Stomach (tissue), 4 donors: Measurements from ENCODE around the gene NOA1.

Source experiments
- EP300 ChIP-seq: sonication (generic); formaldehyde crosslinking; IDR thresholded peaks from one replicate; pipeline ENCODE4 v1.6.1; 2017; ENCODE audit warnings: antibody characterized with exemption
- POLR2A ChIP-seq, 4 donors: fragments of 450-650 bp; IDR thresholded peaks; one replicate each; pipeline ENCODE4 v1.6.1; 2016; ENCODE audit warnings: antibody characterized with exemption in 4 of 4, control low read depth in 2 of 4, mild to moderate bottlenecking in 1 of 4, moderate library complexity in 1 of 4
- POLR2AphosphoS5 ChIP-seq, 3 donors: sonication (generic); formaldehyde crosslinking; IDR thresholded peaks; one replicate each; pipeline ENCODE4 v1.6.1; 2016; ENCODE audit warnings: antibody characterized with exemption in 3 of 3
- TF ChIP-seq, protein P1 (sequence below), 7 experiments: fragments of 450-650 bp in 4 of 7; fragments of 200-600 bp in 3 of 7; sonication (generic) in 3 of 7; IDR thresholded peaks; one replicate each; pipeline ENCODE4 v1.5.1; 2016 to 2019; ENCODE audit warnings: antibody characterized with exemption in 7 of 7, control low read depth in 2 of 7, mild to moderate bottlenecking in 1 of 7

DNA sequence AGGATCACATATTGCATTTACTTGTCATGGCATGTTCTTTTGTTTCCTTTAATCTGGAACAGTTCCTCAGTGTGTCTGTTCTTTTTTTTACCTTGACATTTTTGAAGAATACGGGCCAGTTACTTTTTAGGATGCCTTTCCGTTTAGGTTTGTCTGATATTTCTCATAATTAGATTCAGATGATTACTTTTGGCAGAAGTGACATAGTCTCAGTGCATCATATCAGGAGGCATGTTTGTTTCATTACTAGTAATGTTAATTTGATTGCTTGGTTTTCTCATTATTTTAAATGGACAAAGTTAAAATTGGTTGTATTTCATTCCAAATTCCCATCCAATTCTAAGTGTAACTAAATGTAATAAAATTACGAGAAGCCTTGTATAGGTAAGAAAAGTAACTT lies 9.5 kb upstream of the NOA1 start:
- TF ChIP-seq EP300: no peak
- TF ChIP-seq, protein P1, sequence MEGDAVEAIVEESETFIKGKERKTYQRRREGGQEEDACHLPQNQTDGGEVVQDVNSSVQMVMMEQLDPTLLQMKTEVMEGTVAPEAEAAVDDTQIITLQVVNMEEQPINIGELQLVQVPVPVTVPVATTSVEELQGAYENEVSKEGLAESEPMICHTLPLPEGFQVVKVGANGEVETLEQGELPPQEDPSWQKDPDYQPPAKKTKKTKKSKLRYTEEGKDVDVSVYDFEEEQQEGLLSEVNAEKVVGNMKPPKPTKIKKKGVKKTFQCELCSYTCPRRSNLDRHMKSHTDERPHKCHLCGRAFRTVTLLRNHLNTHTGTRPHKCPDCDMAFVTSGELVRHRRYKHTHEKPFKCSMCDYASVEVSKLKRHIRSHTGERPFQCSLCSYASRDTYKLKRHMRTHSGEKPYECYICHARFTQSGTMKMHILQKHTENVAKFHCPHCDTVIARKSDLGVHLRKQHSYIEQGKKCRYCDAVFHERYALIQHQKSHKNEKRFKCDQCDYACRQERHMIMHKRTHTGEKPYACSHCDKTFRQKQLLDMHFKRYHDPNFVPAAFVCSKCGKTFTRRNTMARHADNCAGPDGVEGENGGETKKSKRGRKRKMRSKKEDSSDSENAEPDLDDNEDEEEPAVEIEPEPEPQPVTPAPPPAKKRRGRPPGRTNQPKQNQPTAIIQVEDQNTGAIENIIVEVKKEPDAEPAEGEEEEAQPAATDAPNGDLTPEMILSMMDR (IDR thresholded peaks at IDR 0.05): no peak
- TF ChIP-seq POLR2A (IDR thresholded peaks at IDR 0.05): no peak
- no peak for TF ChIP-seq POLR2AphosphoS5 (IDR thresholded peaks at IDR 0.05)
